ELF-1 (cell line): ENCODE results near the gene SPPL3.

Experiments
- DNase-seq: peaks from one replicate; pipeline ENCODE4 v3.0.0-alpha.2; 2016; ENCODE audit warnings: low read depth, low spot score

SPPL3 gene

GRCh38 chr12:120787889-120788288, 116.3 kb downstream of the SPPL3 start:
- DNase-seq, result no peak

- DNase-seq, result no peak
These were observed 119.4 kb downstream of the SPPL3 start for GRCh38 chr12:120784804-120785203.

GRCh38 chr12:120783197-120783596, 121.0 kb downstream of the SPPL3 start:
- no peak for DNase-seq

- no peak for DNase-seq
These were observed 128.2 kb downstream of the SPPL3 start for GRCh38 chr12:120775862-120776552.

GRCh38 chr12:120774169-120774916, 129.8 kb downstream of the SPPL3 start:
- DNase-seq, result no peak

- peak; percentile 39 for DNase-seq
These were observed 133.1 kb downstream of the SPPL3 start for GRCh38 chr12:120771097-120771496.

GRCh38 chr12:120767071-120768024, 136.8 kb downstream of the SPPL3 start:
- no peak for DNase-seq

GRCh38 chr12:120766566-120766965, 137.6 kb downstream of the SPPL3 start:
- DNase-seq, result no peak

- DNase-seq, result no peak
These were observed 139.3 kb downstream of the SPPL3 start for GRCh38 chr12:120764816-120765215.

GRCh38 chr12:120763250-120763649, 140.9 kb downstream of the SPPL3 start:
- no peak for DNase-seq

GRCh38 chr12:120762086-120762485, 142.1 kb downstream of the SPPL3 start:
- no peak for DNase-seq

- DNase-seq, result peak; percentile 52
These were observed 142.6 kb downstream of the SPPL3 start for GRCh38 chr12:120761519-120761934.

- DNase-seq, result peak; percentile 65
These were observed 143.6 kb downstream of the SPPL3 start for GRCh38 chr12:120760349-120761254.

GRCh38 chr12:120759591-120760348, 144.4 kb downstream of the SPPL3 start:
- DNase-seq, result no peak

GRCh38 chr12:120758798-120759590, 145.2 kb downstream of the SPPL3 start:
- DNase-seq, result no peak

- DNase-seq, result no peak
These were observed 146.2 kb downstream of the SPPL3 start for GRCh38 chr12:120757949-120758348.

GRCh38 chr12:120757226-120757742, 146.9 kb downstream of the SPPL3 start:
- DNase-seq, result no peak

- no peak for DNase-seq
These were observed 148.9 kb downstream of the SPPL3 start for GRCh38 chr12:120755269-120755668.

GRCh38 chr12:120754792-120755191, 149.4 kb downstream of the SPPL3 start:
- DNase-seq, result no peak
